Keratinocyte (primary cell): ENCODE data around the gene MYH9. TPM values are rescaled to one million over a fixed set of nuclear protein-coding genes. Genes with fewer than 3 reads are reported as not detected.

ENCODE experiments used
- DNase-seq: peaks from one replicate; pipeline ENCODE4 v3.0.0-alpha.2; 2011; ENCODE audit warnings: low read depth, missing footprints, low spot score
- FAIRE-seq: peaks from 2 replicates; lab custom pipeline; 2011; peaks lifted over from hg19 to GRCh38; lab: Jason Lieb, UNC
- H2AFZ ChIP-seq: 2 replicates; pipeline ENCODE4 v1.6.0; 2012; ENCODE audit warnings: low read length, control low read depth, inconsistent platforms; ENCODE audit not compliant: control insufficient read depth
- H3K27ac ChIP-seq: 2 replicates; pipeline ENCODE4 v1.5.1; 2011; ENCODE audit warnings: low read length; ENCODE audit not compliant: control insufficient read depth, insufficient read depth
- H3K27me3 ChIP-seq: 3 replicates; pipeline ENCODE4 v1.6.0; 2011; ENCODE audit warnings: low read length; ENCODE audit not compliant: control insufficient read depth, insufficient read depth; ENCODE audit errors: extremely low read depth
- H3K36me3 ChIP-seq, 2 experiments: 2 replicates in 1 of 2; 3 replicates in 1 of 2; pipeline ENCODE4 v1.5.1; 2011; ENCODE audit warnings: low read length in 2 of 2, mild to moderate bottlenecking in 1 of 2; ENCODE audit not compliant: control insufficient read depth in 2 of 2, insufficient read depth in 2 of 2; ENCODE audit errors: extremely low read depth in 1 of 2
- H3K4me1 ChIP-seq: 3 replicates; pipeline ENCODE4 v1.5.1; 2011; ENCODE audit warnings: low read length; ENCODE audit not compliant: control insufficient read depth, insufficient read depth; ENCODE audit errors: extremely low read depth
- H3K4me2 ChIP-seq: 3 replicates; pipeline ENCODE4 v1.6.0; 2011; ENCODE audit warnings: low read depth, low read length; ENCODE audit not compliant: control insufficient read depth, insufficient read depth; ENCODE audit errors: extremely low read depth
- H3K4me3 ChIP-seq, 3 experiments: fragments of 200-600 bp in 1 of 3; sonication (generic) in 1 of 3; 2 replicates in 2 of 3; 3 replicates in 1 of 3; pipeline ENCODE4 v1.5.1; 2011 to 2016; ENCODE audit warnings: low read length in 3 of 3, mild to moderate bottlenecking in 3 of 3, control low read depth in 2 of 3, inconsistent platforms in 1 of 3, low read depth in 1 of 3, mixed read lengths in 1 of 3, mixed run types in 1 of 3, moderate library complexity in 1 of 3; ENCODE audit not compliant: control insufficient read depth in 2 of 3, insufficient read depth in 2 of 3; ENCODE audit errors: extremely low read depth in 1 of 3
- H3K79me2 ChIP-seq: 2 replicates; pipeline ENCODE4 v1.6.0; 2012; ENCODE audit warnings: low read length; ENCODE audit not compliant: control insufficient read depth, insufficient read depth
- H3K9ac ChIP-seq: 3 replicates; pipeline ENCODE4 v1.6.0; 2011; ENCODE audit warnings: low read length; ENCODE audit not compliant: control insufficient read depth, insufficient read depth; ENCODE audit errors: extremely low read depth
- H3K9me1 ChIP-seq: 3 replicates; pipeline ENCODE4 v1.6.0; 2011; ENCODE audit warnings: low read length; ENCODE audit not compliant: control insufficient read depth, insufficient read depth; ENCODE audit errors: extremely low read depth
- H3K9me3 ChIP-seq: 2 replicates; pipeline ENCODE4 v1.5.1; 2012; ENCODE audit warnings: low read depth, low read length; ENCODE audit not compliant: control insufficient read depth
- H4K20me1 ChIP-seq: 3 replicates; pipeline ENCODE4 v1.6.0; 2011; ENCODE audit warnings: low read length; ENCODE audit not compliant: control insufficient read depth, insufficient read depth; ENCODE audit errors: extremely low read depth
- CTCF ChIP-seq, 3 experiments: IDR thresholded peaks in 1 of 3; conservative IDR thresholded peaks in 1 of 3; optimal IDR thresholded peaks in 1 of 3; 2 replicates in 2 of 3; 3 replicates in 1 of 3; pipeline versions ENCODE3 to v1.5.1; 2011; ENCODE audit warnings: low read length in 3 of 3, mild to moderate bottlenecking in 3 of 3, moderate library complexity in 2 of 3, control low read depth in 1 of 3, inconsistent platforms in 1 of 3; ENCODE audit not compliant: insufficient read depth in 2 of 3; ENCODE audit errors: extremely low read depth in 1 of 3
- EZH2 ChIP-seq: IDR thresholded peaks from one replicate; pipeline ENCODE4 v1.6.1; 2012; ENCODE audit warnings: inconsistent platforms, mild to moderate bottlenecking, low read length, moderate library complexity
- dilution Hi-C: fragments of 300-500 bp; cut with MboI; formaldehyde crosslinking; loops from one replicate; pipeline ENCODE4 v1.7.0; 2020; ENCODE audit warnings: low sequenced_read_pairs; ENCODE audit not compliant: extremely low pct_ligation_motif_present
- polyA plus RNA-seq, 5 experiments: library from polyadenylated mRNA; depleted of rRNA in 3 of 5; stranded (reverse) in 3 of 5; stranded (forward) in 1 of 5; unstranded in 1 of 5; fragments of >200 nt; gene quantifications; 1 replicate in 1 of 5; 2 replicates in 3 of 5; 3 replicates in 1 of 5; pipeline versions ENCODE4 v1.2.1 to v1.2.3, GENCODE V29; 2011 to 2012; ENCODE audit warnings: missing spikeins in 2 of 5, low read depth in 1 of 5, low replicate concordance in 1 of 5

MYH9 gene
- polyA plus RNA-seq, 1 donor (not counting 4 experiments of a cell fraction or from before 2014, with no cell fraction given) = 351 TPM

GRCh38 chr22:36323855-36324331, 63.9 kb downstream of the MYH9 start:
- Histone ChIP-seq H4K20me1 (peaks cover 10% of the 10 kb centered on the region), H3K9me3 (no peaks in the 10 kb centered on the region), H3K4me1 (peaks cover 56% of the 10 kb centered on the region), H3K9me1 (peaks cover 2% of the 10 kb centered on the region), H3K4me2 (no peak overlapping the region), H3K27me3 (no peaks in the 10 kb centered on the region), H2AFZ (no peak overlapping the region), H3K27ac (peak overlapping the region; percentile 92), H3K9ac (peak overlapping the region; percentile 76), H3K36me3 (peaks cover 64 to 96% of the 10 kb centered on the region in 2 experiments), H3K79me2 (peaks cover 97% of the 10 kb centered on the region), H3K4me3 (no peak overlapping the region)
- dilution Hi-C loops = no loop called here
- DNase-seq = no peak
- FAIRE-seq = no peak
- no peak for TF ChIP-seq EZH2
- TF ChIP-seq CTCF (optimal IDR thresholded peaks at IDR 0.05 in 1 of 3, IDR thresholded peaks at IDR 0.05 in 1 of 3, conservative IDR thresholded peaks at IDR 0.05 in 1 of 3; ENCODE audit: extremely low read depth in 1 of 3, insufficient read depth in 2 of 3, low read length in 3 of 3) = no peak

- dilution Hi-C loops = no loop called here
- FAIRE-seq = no peak
- Histone ChIP-seq H3K4me3 (no peak overlapping the region), H3K9me1 (peaks cover 2% of the 10 kb centered on the region), H3K27me3 (no peaks in the 10 kb centered on the region), H3K9ac (peak overlapping the region; percentile 40), H3K27ac (peak overlapping the region; percentile 92), H3K4me2 (no peak overlapping the region), H3K36me3 (peaks cover 64 to 96% of the 10 kb centered on the region in 2 experiments), H4K20me1 (peaks cover 10% of the 10 kb centered on the region), H3K4me1 (peaks cover 53% of the 10 kb centered on the region), H3K9me3 (no peaks in the 10 kb centered on the region), H2AFZ (no peak overlapping the region), H3K79me2 (peaks cover 95% of the 10 kb centered on the region)
- DNase-seq = no peak
- TF ChIP-seq EZH2 = no peak
- no peak for TF ChIP-seq CTCF (optimal IDR thresholded peaks at IDR 0.05 in 1 of 3, IDR thresholded peaks at IDR 0.05 in 1 of 3, conservative IDR thresholded peaks at IDR 0.05 in 1 of 3; ENCODE audit: extremely low read depth in 1 of 3, insufficient read depth in 2 of 3, low read length in 3 of 3)
Observed at GRCh38 chr22:36323182-36323854, 64.4 kb downstream of the MYH9 start.
